ENCODE results near the gene NRN1.

NRN1 gene

GRCh38 chr6:5976811-5977210 is 29.9 kb downstream of the NRN1 start:
- Histone ChIP-seq H3K9me3 (ENCODE audit: control insufficient read depth, insufficient read depth, low read depth, low read length) (no peaks in the 10 kb centered on the region), H3K36me3 (ENCODE audit: control insufficient read depth in 2 of 2, insufficient read depth in 1 of 2, low read length in 2 of 2) (no peaks in the 10 kb centered on the region), H3K4me3 (ENCODE audit: low read depth, low read length) (no peak overlapping the region), H3K27ac (ENCODE audit: extremely low read depth, low read depth, low read length) (no peak overlapping the region), H3K4me1 (ENCODE audit: control insufficient read depth, insufficient read depth, low read length) (no peaks in the 10 kb centered on the region)
- TF ChIP-seq ZSCAN16 (tag by site-specific recombination; IDR thresholded peaks at IDR 0.05) (no peak), ZBTB6 (tag by site-specific recombination; IDR thresholded peaks at IDR 0.05) (no peak), ZNF623 (tag by site-specific recombination; IDR thresholded peaks at IDR 0.05) (no peak), ZNF777 (tag by site-specific recombination; IDR thresholded peaks at IDR 0.05; ENCODE audit: borderline replicate concordance) (no peak), SALL2 (tag by site-specific recombination; IDR thresholded peaks at IDR 0.05; ENCODE audit: borderline replicate concordance) (no peak), ZNF18 (tag by site-specific recombination; IDR thresholded peaks at IDR 0.05) (no peak), ZBTB44 (tag by site-specific recombination; IDR thresholded peaks at IDR 0.05) (no peak), ZNF138 (tag by site-specific recombination; IDR thresholded peaks at IDR 0.05; ENCODE audit: borderline replicate concordance) (no peak), KLF8 (tag by site-specific recombination; IDR thresholded peaks at IDR 0.05) (no peak), MZF1 (tag by site-specific recombination; IDR thresholded peaks at IDR 0.05; ENCODE audit: borderline replicate concordance) (no peak)
- TF ChIP-seq, protein P1, sequence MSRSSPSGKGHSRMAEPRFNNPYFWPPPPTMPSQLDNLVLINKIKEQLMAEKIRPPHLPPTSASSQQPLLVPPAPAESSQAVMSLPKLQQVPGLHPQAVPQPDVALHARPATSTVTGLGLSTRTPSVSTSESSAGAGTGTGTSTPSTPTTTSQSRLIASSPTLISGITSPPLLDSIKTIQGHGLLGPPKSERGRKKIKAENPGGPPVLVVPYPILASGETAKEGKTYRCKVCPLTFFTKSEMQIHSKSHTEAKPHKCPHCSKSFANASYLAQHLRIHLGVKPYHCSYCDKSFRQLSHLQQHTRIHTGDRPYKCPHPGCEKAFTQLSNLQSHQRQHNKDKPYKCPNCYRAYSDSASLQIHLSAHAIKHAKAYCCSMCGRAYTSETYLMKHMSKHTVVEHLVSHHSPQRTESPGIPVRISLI (tag by site-specific recombination; IDR thresholded peaks at IDR 0.05), result no peak
- TF ChIP-seq, protein P2, sequence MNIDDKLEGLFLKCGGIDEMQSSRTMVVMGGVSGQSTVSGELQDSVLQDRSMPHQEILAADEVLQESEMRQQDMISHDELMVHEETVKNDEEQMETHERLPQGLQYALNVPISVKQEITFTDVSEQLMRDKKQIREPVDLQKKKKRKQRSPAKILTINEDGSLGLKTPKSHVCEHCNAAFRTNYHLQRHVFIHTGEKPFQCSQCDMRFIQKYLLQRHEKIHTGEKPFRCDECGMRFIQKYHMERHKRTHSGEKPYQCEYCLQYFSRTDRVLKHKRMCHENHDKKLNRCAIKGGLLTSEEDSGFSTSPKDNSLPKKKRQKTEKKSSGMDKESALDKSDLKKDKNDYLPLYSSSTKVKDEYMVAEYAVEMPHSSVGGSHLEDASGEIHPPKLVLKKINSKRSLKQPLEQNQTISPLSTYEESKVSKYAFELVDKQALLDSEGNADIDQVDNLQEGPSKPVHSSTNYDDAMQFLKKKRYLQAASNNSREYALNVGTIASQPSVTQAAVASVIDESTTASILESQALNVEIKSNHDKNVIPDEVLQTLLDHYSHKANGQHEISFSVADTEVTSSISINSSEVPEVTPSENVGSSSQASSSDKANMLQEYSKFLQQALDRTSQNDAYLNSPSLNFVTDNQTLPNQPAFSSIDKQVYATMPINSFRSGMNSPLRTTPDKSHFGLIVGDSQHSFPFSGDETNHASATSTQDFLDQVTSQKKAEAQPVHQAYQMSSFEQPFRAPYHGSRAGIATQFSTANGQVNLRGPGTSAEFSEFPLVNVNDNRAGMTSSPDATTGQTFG (tag by site-specific recombination; IDR thresholded peaks at IDR 0.05; ENCODE audit: borderline replicate concordance), result no peak
- ChIA-PET POLR2A (no interaction called here), CTCF (no interaction called here)

DNA sequence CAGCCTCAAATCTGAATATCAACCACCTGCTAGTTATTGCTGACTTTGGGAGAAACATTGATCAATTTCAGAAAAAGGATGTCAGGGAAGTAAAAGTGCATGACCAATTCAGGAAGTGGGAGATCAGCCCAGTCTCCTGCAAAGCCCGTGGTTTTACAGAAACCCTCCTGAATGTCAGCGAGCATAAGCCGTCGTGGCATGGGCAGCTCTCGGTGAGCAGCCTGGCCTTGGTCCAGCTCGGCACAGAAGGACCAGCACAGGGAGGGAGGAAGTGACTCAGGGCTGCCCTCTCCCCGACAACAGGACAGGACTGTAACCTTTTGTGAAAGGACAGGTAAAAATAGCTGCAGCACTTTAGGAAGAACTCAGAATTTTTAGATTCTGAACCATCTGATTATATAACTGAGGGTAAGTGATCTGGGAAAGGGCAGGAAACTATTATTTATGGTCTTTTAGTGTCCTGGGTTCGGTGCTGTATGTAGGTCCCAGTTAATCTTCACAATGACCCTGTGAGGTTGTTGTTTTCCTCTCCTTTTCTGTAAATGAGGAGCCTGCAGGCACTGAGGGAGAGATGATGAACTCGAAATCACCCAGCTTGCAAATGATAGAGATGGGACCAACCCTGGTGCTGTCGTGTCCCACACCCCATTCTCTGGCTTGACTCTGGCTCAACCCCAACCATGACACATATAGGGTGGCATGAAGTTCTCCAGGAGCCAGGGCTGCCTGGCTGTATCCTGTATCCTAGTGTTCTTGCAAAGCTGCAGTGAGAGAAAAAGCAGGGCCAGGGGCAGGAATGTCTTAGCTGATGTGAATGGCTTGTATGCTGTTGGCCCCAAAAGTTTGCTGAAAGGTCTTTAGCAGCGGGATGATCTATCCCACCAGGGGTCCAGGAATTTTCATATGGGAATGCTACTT is 37.6 kb downstream of the NRN1 start:
- ChIA-PET POLR2A (no interaction called here), CTCF (interaction anchor here (0.6 to 1.4 kb wide), 3 partner anchors 28 to 162 kb away, joined by 3 read pairs; no protein-coding TSS in a partner anchor)
- H3K4me3 ChIP-seq (ENCODE audit: low read depth, low read length), result no peak overlapping the region
- TF ChIP-seq BCL11B (tag by site-specific recombination; IDR thresholded peaks at IDR 0.05; ENCODE audit: low read depth), result no peak
- TF ChIP-seq ZNF585B (tag by site-specific recombination; IDR thresholded peaks at IDR 0.05), result no peak
- TF ChIP-seq ZNF596 (tag by site-specific recombination; IDR thresholded peaks at IDR 0.05), result no peak
- TF ChIP-seq KLF9 (tag by site-specific recombination; IDR thresholded peaks at IDR 0.05; ENCODE audit: low read depth), result no peak
- no peak for TF ChIP-seq KLF7 (tag by site-specific recombination; IDR thresholded peaks at IDR 0.05; ENCODE audit: borderline replicate concordance)
- no peak for TF ChIP-seq ZNF660 (tag by site-specific recombination; IDR thresholded peaks at IDR 0.05)
- TF ChIP-seq ZNF549 (tag by site-specific recombination; IDR thresholded peaks at IDR 0.05), result no peak
- TF ChIP-seq ZBTB7A (tag by site-specific recombination; IDR thresholded peaks at IDR 0.05; ENCODE audit: low read depth), result no peak
- TF ChIP-seq, protein P3, sequence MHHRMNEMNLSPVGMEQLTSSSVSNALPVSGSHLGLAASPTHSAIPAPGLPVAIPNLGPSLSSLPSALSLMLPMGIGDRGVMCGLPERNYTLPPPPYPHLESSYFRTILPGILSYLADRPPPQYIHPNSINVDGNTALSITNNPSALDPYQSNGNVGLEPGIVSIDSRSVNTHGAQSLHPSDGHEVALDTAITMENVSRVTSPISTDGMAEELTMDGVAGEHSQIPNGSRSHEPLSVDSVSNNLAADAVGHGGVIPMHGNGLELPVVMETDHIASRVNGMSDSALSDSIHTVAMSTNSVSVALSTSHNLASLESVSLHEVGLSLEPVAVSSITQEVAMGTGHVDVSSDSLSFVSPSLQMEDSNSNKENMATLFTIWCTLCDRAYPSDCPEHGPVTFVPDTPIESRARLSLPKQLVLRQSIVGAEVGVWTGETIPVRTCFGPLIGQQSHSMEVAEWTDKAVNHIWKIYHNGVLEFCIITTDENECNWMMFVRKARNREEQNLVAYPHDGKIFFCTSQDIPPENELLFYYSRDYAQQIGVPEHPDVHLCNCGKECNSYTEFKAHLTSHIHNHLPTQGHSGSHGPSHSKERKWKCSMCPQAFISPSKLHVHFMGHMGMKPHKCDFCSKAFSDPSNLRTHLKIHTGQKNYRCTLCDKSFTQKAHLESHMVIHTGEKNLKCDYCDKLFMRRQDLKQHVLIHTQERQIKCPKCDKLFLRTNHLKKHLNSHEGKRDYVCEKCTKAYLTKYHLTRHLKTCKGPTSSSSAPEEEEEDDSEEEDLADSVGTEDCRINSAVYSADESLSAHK (tag by site-specific recombination; IDR thresholded peaks at IDR 0.05), result no peak

More for the DNA sequence above, 37.6 kb downstream of the NRN1 start:
- no peak overlapping the region for H3K27ac ChIP-seq (ENCODE audit: extremely low read depth, low read depth, low read length)
- no peaks in the 10 kb centered on the region for H3K36me3 ChIP-seq (ENCODE audit: control insufficient read depth in 2 of 2, insufficient read depth in 1 of 2, low read length in 2 of 2)
- H3K9me3 ChIP-seq (ENCODE audit: control insufficient read depth, insufficient read depth, low read depth, low read length), result no peaks in the 10 kb centered on the region
- H3K4me1 ChIP-seq (ENCODE audit: control insufficient read depth, insufficient read depth, low read length), result no peaks in the 10 kb centered on the region; the same call in 1 of the 2 replicates
